RWPE2 (cell line): ENCODE measurements around the gene MOGAT1.

Experiments used
- ATAC-seq: fragments of 200-7000 bp; cut with Tn5 transposase; 3 replicates; pipeline ENCODE4 v1.9.1; 2021; ENCODE audit warnings: low read depth
- DNase-seq: peaks from one replicate; pipeline ENCODE4 v3.0.0-alpha.2; 2020; ENCODE audit warnings: low spot score
- H3K27ac ChIP-seq: fragments of 450-650 bp; 2 replicates; pipeline ENCODE4 v1.5.1; 2017; ENCODE audit warnings: mild to moderate bottlenecking; ENCODE audit not compliant: poor library complexity, severe bottlenecking
- H3K27me3 ChIP-seq: fragments of 250-450 bp; sonication (Bioruptor Pico); 2 replicates; pipeline ENCODE4 v1.5.1; 2021; ENCODE audit warnings: mild to moderate bottlenecking, moderate library complexity; ENCODE audit not compliant: insufficient read depth, poor library complexity, severe bottlenecking
- H3K36me3 ChIP-seq: fragments of 250-450 bp; sonication (Bioruptor Pico); 2 replicates; pipeline ENCODE4 v1.5.1; 2020; ENCODE audit warnings: low read depth, mild to moderate bottlenecking, moderate library complexity
- H3K4me1 ChIP-seq: fragments of 250-450 bp; sonication (Bioruptor Pico); 2 replicates; pipeline ENCODE4 v1.5.1; 2021; ENCODE audit warnings: mild to moderate bottlenecking, moderate library complexity; ENCODE audit not compliant: insufficient read depth, poor library complexity, severe bottlenecking
- H3K4me3 ChIP-seq: fragments of 250-450 bp; sonication (Bioruptor Pico); 2 replicates; pipeline ENCODE4 v1.5.1; 2021; ENCODE audit warnings: mild to moderate bottlenecking, moderate library complexity; ENCODE audit not compliant: severe bottlenecking
- H3K9me3 ChIP-seq: fragments of 250-450 bp; sonication (Bioruptor Pico); 2 replicates; pipeline ENCODE4 v1.5.1; 2021; ENCODE audit warnings: mild to moderate bottlenecking, moderate library complexity; ENCODE audit not compliant: severe bottlenecking
- TF ChIP-seq, protein P1 (sequence below): fragments of 450-650 bp; IDR thresholded peaks from one replicate; pipeline ENCODE4 v1.5.1; 2017; ENCODE audit warnings: mild to moderate bottlenecking, moderate library complexity; ENCODE audit not compliant: poor library complexity, severe bottlenecking

MOGAT1 gene

GRCh38 chr2:222671259-222672067 lies at the start of gene MOGAT1:
Gene MOGAT1 (plus strand): TSS chr2:222671658. CDS start chr2:222671786, 128 bp downstream.
- peak within 1 kb of the TSS; percentile 16 for H3K4me3 ChIP-seq
- DNase-seq (no peak), ATAC-seq (peak; percentile 81)
- H3K4me1 ChIP-seq = no peaks in the 10 kb centered on the region
- H3K9me3 ChIP-seq = no peaks in the 10 kb centered on the region
- H3K27ac ChIP-seq = no peak within 1 kb of the TSS
- H3K36me3 ChIP-seq = no peaks in the 10 kb centered on the region
- TF ChIP-seq, protein P1, sequence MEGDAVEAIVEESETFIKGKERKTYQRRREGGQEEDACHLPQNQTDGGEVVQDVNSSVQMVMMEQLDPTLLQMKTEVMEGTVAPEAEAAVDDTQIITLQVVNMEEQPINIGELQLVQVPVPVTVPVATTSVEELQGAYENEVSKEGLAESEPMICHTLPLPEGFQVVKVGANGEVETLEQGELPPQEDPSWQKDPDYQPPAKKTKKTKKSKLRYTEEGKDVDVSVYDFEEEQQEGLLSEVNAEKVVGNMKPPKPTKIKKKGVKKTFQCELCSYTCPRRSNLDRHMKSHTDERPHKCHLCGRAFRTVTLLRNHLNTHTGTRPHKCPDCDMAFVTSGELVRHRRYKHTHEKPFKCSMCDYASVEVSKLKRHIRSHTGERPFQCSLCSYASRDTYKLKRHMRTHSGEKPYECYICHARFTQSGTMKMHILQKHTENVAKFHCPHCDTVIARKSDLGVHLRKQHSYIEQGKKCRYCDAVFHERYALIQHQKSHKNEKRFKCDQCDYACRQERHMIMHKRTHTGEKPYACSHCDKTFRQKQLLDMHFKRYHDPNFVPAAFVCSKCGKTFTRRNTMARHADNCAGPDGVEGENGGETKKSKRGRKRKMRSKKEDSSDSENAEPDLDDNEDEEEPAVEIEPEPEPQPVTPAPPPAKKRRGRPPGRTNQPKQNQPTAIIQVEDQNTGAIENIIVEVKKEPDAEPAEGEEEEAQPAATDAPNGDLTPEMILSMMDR = no peak
- H3K27me3 ChIP-seq = no peaks in the 10 kb centered on the region

GRCh38 chr2:222621893-222622292 lies 49.6 kb upstream of the MOGAT1 start:
- DNase-seq (no peak), ATAC-seq (no peak)
- Histone ChIP-seq H3K27me3 (no peaks in the 10 kb centered on the region), H3K27ac (no peak overlapping the region), H3K36me3 (peaks cover 91% of the 10 kb centered on the region), H3K9me3 (no peaks in the 10 kb centered on the region), H3K4me3 (no peak overlapping the region), H3K4me1 (no peaks in the 10 kb centered on the region)
- TF ChIP-seq, protein P1 = no peak

DNA sequence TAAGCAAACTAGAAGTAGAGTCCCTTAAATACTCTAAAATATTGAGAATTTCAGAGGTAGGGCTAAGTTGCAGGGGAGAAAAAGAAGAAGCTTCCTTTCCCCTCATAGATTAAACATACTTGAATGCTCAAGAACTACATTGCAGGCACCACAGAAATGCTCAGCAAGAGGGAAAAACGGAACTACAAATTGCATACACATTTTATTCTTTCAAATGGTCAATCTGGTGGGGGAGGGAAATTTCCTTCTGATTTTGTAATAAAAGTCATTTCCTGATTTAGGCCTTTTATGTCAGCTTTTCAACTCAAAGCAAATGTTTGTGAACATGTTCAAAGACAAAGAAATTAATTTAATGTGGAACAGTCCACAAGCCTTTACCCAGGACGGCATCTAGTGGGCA lies 48.5 kb upstream of the MOGAT1 start:
- Histone ChIP-seq H3K4me3 (no peak overlapping the region), H3K9me3 (no peaks in the 10 kb centered on the region), H3K27me3 (no peaks in the 10 kb centered on the region), H3K36me3 (peaks cover 95% of the 10 kb centered on the region), H3K4me1 (no peaks in the 10 kb centered on the region), H3K27ac (no peak overlapping the region)
- no peak for DNase-seq
- ATAC-seq = no peak
- TF ChIP-seq, protein P1 = no peak

DNA sequence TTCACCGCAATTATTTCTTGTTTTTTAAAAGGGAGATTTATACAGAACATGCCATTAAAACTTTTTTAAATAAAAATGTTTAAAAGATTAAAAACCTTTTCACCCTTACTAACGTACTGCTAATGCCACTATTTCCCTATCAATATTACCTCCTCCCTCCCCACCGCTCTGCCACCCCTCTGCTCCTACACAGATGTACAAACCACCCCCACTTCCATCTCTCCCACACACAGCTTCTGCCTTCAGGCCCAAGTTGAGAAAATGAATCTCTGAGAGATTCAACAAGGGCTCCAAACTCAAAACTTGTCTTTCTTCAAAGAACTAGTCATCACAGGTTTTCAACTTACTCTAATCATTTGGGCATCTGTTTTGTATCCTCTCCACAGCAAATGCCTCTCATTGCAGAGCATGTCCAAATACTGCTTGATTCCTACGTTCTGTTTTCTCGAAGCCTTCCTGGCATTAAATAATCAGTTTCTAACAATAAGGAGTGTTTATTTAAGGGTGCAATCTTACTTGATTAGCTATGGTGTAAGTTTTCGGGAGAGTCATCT lies 47.6 kb upstream of the MOGAT1 start:
- H3K4me1 ChIP-seq = no peaks in the 10 kb centered on the region
- H3K27ac ChIP-seq = no peak overlapping the region
- no peak overlapping the region for H3K4me3 ChIP-seq
- ATAC-seq (no peak), DNase-seq (no peak)
- H3K36me3 ChIP-seq = peaks cover 95% of the 10 kb centered on the region
- TF ChIP-seq, protein P1 = no peak
- H3K9me3 ChIP-seq = no peaks in the 10 kb centered on the region
- no peaks in the 10 kb centered on the region for H3K27me3 ChIP-seq

DNA sequence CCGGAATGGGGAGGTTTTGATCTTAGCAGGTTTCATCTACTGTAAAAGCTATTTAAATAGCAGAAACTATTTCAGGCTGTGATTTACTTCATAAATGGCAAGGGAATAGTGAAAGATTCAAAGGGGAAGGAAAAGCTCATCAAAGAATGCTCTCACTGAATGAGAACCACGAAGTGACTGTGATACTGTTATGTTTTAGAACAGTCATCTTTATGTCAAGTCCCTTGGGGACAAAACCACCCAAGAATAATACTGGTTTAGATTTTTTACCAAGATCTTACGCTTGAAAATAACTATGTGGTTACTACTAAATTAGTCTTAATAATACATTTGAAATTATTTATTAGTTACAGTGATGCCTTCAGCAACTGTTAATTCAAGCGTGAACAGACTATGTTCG lies 43.7 kb upstream of the MOGAT1 start:
- Histone ChIP-seq H3K9me3 (no peaks in the 10 kb centered on the region), H3K4me1 (no peaks in the 10 kb centered on the region), H3K27ac (no peak overlapping the region), H3K4me3 (no peak overlapping the region), H3K36me3 (peaks cover 98% of the 10 kb centered on the region), H3K27me3 (no peaks in the 10 kb centered on the region)
- ATAC-seq (no peak), DNase-seq (no peak)
- TF ChIP-seq, protein P1 = no peak
